OCI-LY1 (cell line): Measurements from ENCODE around the gene KIAA0232.

Experiments used
- EZH2 ChIP-seq: fragments of 200-600 bp; sonication (generic), shearing (Covaris generic); IDR thresholded peaks from 2 replicates; pipeline ENCODE4 v1.8.0; 2017; ENCODE audit warnings: borderline replicate concordance, mixed run types, mild to moderate bottlenecking, antibody characterized with exemption, low read length, moderate library complexity, mixed read lengths
- TF ChIP-seq, protein P1 (sequence below): fragments of 200-600 bp; sonication (generic), shearing (Covaris generic); IDR thresholded peaks from 2 replicates; pipeline ENCODE4 v1.5.1; 2017; ENCODE audit warnings: mild to moderate bottlenecking, antibody characterized with exemption, low read length, moderate library complexity, mixed read lengths

GRCh38 chr4:6848717-6849305, 66.3 kb downstream of the KIAA0232 start:
- TF ChIP-seq, protein P1, sequence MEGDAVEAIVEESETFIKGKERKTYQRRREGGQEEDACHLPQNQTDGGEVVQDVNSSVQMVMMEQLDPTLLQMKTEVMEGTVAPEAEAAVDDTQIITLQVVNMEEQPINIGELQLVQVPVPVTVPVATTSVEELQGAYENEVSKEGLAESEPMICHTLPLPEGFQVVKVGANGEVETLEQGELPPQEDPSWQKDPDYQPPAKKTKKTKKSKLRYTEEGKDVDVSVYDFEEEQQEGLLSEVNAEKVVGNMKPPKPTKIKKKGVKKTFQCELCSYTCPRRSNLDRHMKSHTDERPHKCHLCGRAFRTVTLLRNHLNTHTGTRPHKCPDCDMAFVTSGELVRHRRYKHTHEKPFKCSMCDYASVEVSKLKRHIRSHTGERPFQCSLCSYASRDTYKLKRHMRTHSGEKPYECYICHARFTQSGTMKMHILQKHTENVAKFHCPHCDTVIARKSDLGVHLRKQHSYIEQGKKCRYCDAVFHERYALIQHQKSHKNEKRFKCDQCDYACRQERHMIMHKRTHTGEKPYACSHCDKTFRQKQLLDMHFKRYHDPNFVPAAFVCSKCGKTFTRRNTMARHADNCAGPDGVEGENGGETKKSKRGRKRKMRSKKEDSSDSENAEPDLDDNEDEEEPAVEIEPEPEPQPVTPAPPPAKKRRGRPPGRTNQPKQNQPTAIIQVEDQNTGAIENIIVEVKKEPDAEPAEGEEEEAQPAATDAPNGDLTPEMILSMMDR, result no peak
- no peak for TF ChIP-seq EZH2
